Fibroblast of lung (primary cell): ENCODE results near the gene KCTD19.

Experiments
- CTCF ChIP-seq, 2 donors: IDR thresholded peaks in 1 of 2; conservative IDR thresholded peaks in 1 of 2; 1 replicate in 1 of 2; 2 replicates in 1 of 2; pipeline ENCODE4 v1.5.1; 2011 to 2012; ENCODE audit warnings: low read length in 2 of 2, control low read depth in 1 of 2, inconsistent platforms in 1 of 2, low read depth in 1 of 2, mild to moderate bottlenecking in 1 of 2
- EZH2 ChIP-seq: IDR thresholded peaks from 2 replicates; pipeline ENCODE4 v1.5.1; 2012; ENCODE audit warnings: low read length, control low read depth, mild to moderate bottlenecking; ENCODE audit errors: missing control alignments

GRCh38 chr16:67345401-67345800, 18.9 kb upstream of the KCTD19 start:
- TF ChIP-seq CTCF (conservative IDR thresholded peaks at IDR 0.05 in 1 of 2, IDR thresholded peaks at IDR 0.05 in 1 of 2; ENCODE audit: low read depth in 1 of 2, low read length in 2 of 2) (no peak), EZH2 (no peak)
